ENCODE data around the gene PRCP. TPM values are rescaled to one million over a fixed set of nuclear protein-coding genes. Genes with fewer than 3 reads are reported as not detected.
"Not testable (repeated sequence)": the region's sequence is repeated elsewhere in the genome, so short reads cannot be mapped to it uniquely, and the experiment has no call there.

Gene PRCP
- total and polyA plus RNA-seq, 2 donors (not counting 1 experiment from before 2014, with no cell fraction given): 24.6 to 37.7 TPM

DNA sequence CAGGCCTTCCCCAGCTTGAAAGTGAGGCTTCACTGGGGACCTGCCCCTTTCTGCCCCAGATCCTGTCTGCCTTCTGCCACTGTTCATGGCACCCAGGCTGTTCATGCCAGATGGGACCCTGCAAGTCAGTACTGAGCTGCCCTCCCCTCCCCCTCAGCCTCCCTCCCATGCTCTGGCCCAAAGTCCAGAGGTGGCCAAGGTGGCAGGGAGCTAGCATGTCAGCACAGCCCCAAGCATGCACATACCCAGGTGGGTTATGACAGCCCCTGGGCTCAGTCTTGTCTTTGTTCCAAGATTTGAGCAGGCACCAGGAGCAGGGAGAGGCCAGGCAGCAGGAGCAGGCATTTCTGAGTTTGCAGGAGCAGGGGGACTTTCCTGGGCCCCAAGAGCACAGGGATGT is 45.5 kb upstream of the PRCP start:
- Histone ChIP-seq H3K9me3 (ENCODE audit: control extremely low read depth in 1 of 3, control insufficient read depth in 2 of 3, insufficient read depth in 1 of 3, low read length in 2 of 3) (peaks cover 0 to 7% (median 0%) of the 10 kb centered on the region in 3 donors), H3K9ac (ENCODE audit: low read length) (no peak overlapping the region), H3K27me3 (replicated peaks in 1 of 4; ENCODE audit: control extremely low read depth in 1 of 4, control insufficient read depth in 3 of 4, insufficient read depth in 4 of 4, low read length in 3 of 4) (no peaks in the 10 kb centered on the region), H4K20me1 (ENCODE audit: control insufficient read depth, insufficient read depth, low read length, poor library complexity, severe bottlenecking) (no peaks in the 10 kb centered on the region), H3K79me2 (ENCODE audit: control insufficient read depth, insufficient read depth, low read length) (no peaks in the 10 kb centered on the region), H2AFZ (ENCODE audit: insufficient read depth, low read depth, low read length, poor library complexity, severe bottlenecking) (no peak overlapping the region), H3K36me3 (replicated peaks in 1 of 2; ENCODE audit: control extremely low read depth in 1 of 2, control insufficient read depth in 1 of 2, extremely low read depth in 1 of 2, insufficient read depth in 2 of 2, low read length in 1 of 2) (no peaks in the 10 kb centered on the region), H3K4me1 (ENCODE audit: control insufficient read depth in 2 of 2, insufficient read depth in 2 of 2, low read length in 2 of 2) (no peaks in the 10 kb centered on the region), H3K27ac (ENCODE audit: low read length in 2 of 2) (no peak overlapping the region), H3K4me3 (ENCODE audit: control extremely low read depth in 1 of 5, extremely low read depth in 1 of 5, insufficient read depth in 1 of 5, low read depth in 2 of 5, low read length in 4 of 5) (no peak overlapping the region), H3K4me2 (replicated peaks; ENCODE audit: low read depth, low read length, poor library complexity, severe bottlenecking) (no peak overlapping the region)
- TF ChIP-seq, protein P1, sequence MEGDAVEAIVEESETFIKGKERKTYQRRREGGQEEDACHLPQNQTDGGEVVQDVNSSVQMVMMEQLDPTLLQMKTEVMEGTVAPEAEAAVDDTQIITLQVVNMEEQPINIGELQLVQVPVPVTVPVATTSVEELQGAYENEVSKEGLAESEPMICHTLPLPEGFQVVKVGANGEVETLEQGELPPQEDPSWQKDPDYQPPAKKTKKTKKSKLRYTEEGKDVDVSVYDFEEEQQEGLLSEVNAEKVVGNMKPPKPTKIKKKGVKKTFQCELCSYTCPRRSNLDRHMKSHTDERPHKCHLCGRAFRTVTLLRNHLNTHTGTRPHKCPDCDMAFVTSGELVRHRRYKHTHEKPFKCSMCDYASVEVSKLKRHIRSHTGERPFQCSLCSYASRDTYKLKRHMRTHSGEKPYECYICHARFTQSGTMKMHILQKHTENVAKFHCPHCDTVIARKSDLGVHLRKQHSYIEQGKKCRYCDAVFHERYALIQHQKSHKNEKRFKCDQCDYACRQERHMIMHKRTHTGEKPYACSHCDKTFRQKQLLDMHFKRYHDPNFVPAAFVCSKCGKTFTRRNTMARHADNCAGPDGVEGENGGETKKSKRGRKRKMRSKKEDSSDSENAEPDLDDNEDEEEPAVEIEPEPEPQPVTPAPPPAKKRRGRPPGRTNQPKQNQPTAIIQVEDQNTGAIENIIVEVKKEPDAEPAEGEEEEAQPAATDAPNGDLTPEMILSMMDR (IDR thresholded peaks at IDR 0.05): no peak
- no peak for TF ChIP-seq EZH2 (IDR thresholded peaks at IDR 0.05; ENCODE audit: borderline replicate concordance, insufficient read depth, low read depth, low read length, poor library complexity, severe bottlenecking)
- no peaks in the 10 kb centered on the region for H3K27me3 Mint-ChIP-seq
- ATAC-seq (ENCODE audit: low read depth): no peak
- ChIA-PET POLR2A (no interaction called here), CTCF (interaction anchor here (0.7 to 1.1 kb wide), 2 partner anchors 39 to 304 kb away, joined by 3 to 4 read pairs; no protein-coding TSS in a partner anchor)
- H3K4me3 Mint-ChIP-seq: no peak overlapping the region
- H3K9me3 Mint-ChIP-seq (ENCODE audit: insufficient read depth): peaks cover 4% of the 10 kb centered on the region
- H3K27ac Mint-ChIP-seq: no peak overlapping the region
- intact Hi-C loops (cut with micrococcal nuclease): no loop called here
- DNase-seq: no peak
- H3K4me1 Mint-ChIP-seq: peaks cover 2% of the 10 kb centered on the region

- H2AFZ ChIP-seq (ENCODE audit: insufficient read depth, low read depth, low read length, poor library complexity, severe bottlenecking); H3K27me3 Mint-ChIP-seq; H3K9ac ChIP-seq (ENCODE audit: low read length); DNase-seq; H3K79me2 ChIP-seq (ENCODE audit: control insufficient read depth, insufficient read depth, low read length); H4K20me1 ChIP-seq (ENCODE audit: control insufficient read depth, insufficient read depth, low read length, poor library complexity, severe bottlenecking); ATAC-seq (ENCODE audit: low read depth); CTCF ChIA-PET; H3K27ac ChIP-seq (ENCODE audit: low read length in 2 of 2); H3K4me3 Mint-ChIP-seq; H3K4me1 ChIP-seq (ENCODE audit: control insufficient read depth in 2 of 2, insufficient read depth in 2 of 2, low read length in 2 of 2); H3K27ac Mint-ChIP-seq; H3K27me3 ChIP-seq (replicated peaks in 1 of 4; ENCODE audit: control extremely low read depth in 1 of 4, control insufficient read depth in 3 of 4, insufficient read depth in 4 of 4, low read length in 3 of 4); intact Hi-C loops (cut with micrococcal nuclease); H3K4me1 Mint-ChIP-seq; H3K9me3 Mint-ChIP-seq (ENCODE audit: insufficient read depth); POLR2A ChIA-PET; H3K9me3 ChIP-seq (ENCODE audit: control extremely low read depth in 1 of 3, control insufficient read depth in 2 of 3, insufficient read depth in 1 of 3, low read length in 2 of 3); H3K4me2 ChIP-seq (replicated peaks; ENCODE audit: low read depth, low read length, poor library complexity, severe bottlenecking); H3K4me3 ChIP-seq (ENCODE audit: control extremely low read depth in 1 of 5, extremely low read depth in 1 of 5, insufficient read depth in 1 of 5, low read depth in 2 of 5, low read length in 4 of 5); H3K36me3 ChIP-seq (replicated peaks in 1 of 2; ENCODE audit: control extremely low read depth in 1 of 2, control insufficient read depth in 1 of 2, extremely low read depth in 1 of 2, insufficient read depth in 2 of 2, low read length in 1 of 2): not testable (repeated sequence)
- 100% methylated on average over 1 of the region's 1 CpG for WGBS (ENCODE audit: insufficient coverage)
Observed at GRCh38 chr11:82945041-82945440, 44.8 kb upstream of the PRCP start.

All from B cell (primary cell).